Psoas muscle (tissue), 8 donors: ENCODE results near the gene HTT. TPM values are rescaled to one million over a fixed set of nuclear protein-coding genes. Genes with fewer than 3 reads are reported as not detected.

Experiments used
- ATAC-seq, 4 donors: fragments of 200-7000 bp; cut with Tn5 transposase; one replicate each; pipeline ENCODE4 v1.9.1; 2020; ENCODE audit warnings: moderate library complexity in 3 of 4, mild to moderate bottlenecking in 2 of 4
- DNase-seq, 2 donors: peaks; one replicate each; pipeline ENCODE4 v3.0.0-alpha.2; 2020
- H3K27ac ChIP-seq: fragments of 200-600 bp; one replicate; pipeline ENCODE4 v1.8.0; 2022
- H3K27me3 ChIP-seq, 3 donors: fragments of 200-600 bp in 1 of 3; one replicate each; pipeline versions ENCODE4 v1.6.1 to v1.8.0; 2013 to 2022; ENCODE audit warnings: low read length in 2 of 3, mild to moderate bottlenecking in 2 of 3, moderate library complexity in 1 of 3; ENCODE audit not compliant: insufficient read depth in 3 of 3
- H3K36me3 ChIP-seq, 2 donors: fragments of 200-600 bp in 1 of 2; one replicate each; pipeline versions ENCODE4 v1.6.1 to v1.8.0; 2013 to 2022; ENCODE audit warnings: low read depth in 1 of 2, mild to moderate bottlenecking in 1 of 2, moderate library complexity in 1 of 2; ENCODE audit not compliant: insufficient read depth in 1 of 2
- H3K4me1 ChIP-seq: fragments of 200-600 bp; one replicate; pipeline ENCODE4 v1.8.0; 2022
- H3K4me3 ChIP-seq: fragments of 200-600 bp; one replicate; pipeline ENCODE4 v1.8.0; 2022; ENCODE audit warnings: mild to moderate bottlenecking
- H3K9me3 ChIP-seq: fragments of 200-600 bp; one replicate; pipeline ENCODE4 v1.8.0; 2022
- WGBS, 3 donors: extraction: QIAGEN DNeasy Blood & Tissue Kit; methylation state at CpG; one replicate each; pipeline versions ENCODE4 v1.1.6 to v1.1.7; 2013; 5-methylcytosine and 5-hydroxymethylcytosine counted together
- intact Hi-C, 2 donors: fragments of 100-400 bp; cut with DNase I; formaldehyde crosslinking; loops; one replicate each; pipeline versions ENCODE4 v1.11.0 to v1.14.2; 2022
- polyA plus RNA-seq, 3 donors: library from polyadenylated mRNA; stranded (reverse); fragments of 200-250 nt; gene quantifications; one replicate each; pipeline ENCODE4 v1.2.3, GENCODE V29; 2013
- total RNA-seq, 4 donors: library from RNA; stranded (reverse); fragmentation: NEBNext Ultra II Directional in 2 of 4; extraction: Animal tissue kit (Norgen Biotek cat#: 25700) in 2 of 4; gene quantifications; one replicate each; pipeline versions ENCODE4 v1.2.1 to v1.2.4, GENCODE V29; 2021 to 2023
- TF ChIP-seq, protein P1 (sequence below): fragments of 200-600 bp; IDR thresholded peaks from one replicate; pipeline ENCODE4 v1.8.0; 2022; ENCODE audit warnings: antibody characterized with exemption
- donor health status: healthy with polysubstance abuse.
- donor health status: DM: no; HTN: no; CAD: no; lungs with moderate emphysema.
- donor health status: Bipolar disorder and iron deficiency.
- donor health status: healthy.
- donor health status: DM: yes; HTN: yes; CAD: no.
- donor health status: DM: no; HTN: no; CAD: no.
- donor health status: DM: no; HTN: no; CAD: no.
- donor health status: DM: yes; HTN: yes; CAD: no.

HTT gene
- total and polyA plus RNA-seq, 7 donors = 6.7 to 39.9 (median 29.6) TPM

DNA sequence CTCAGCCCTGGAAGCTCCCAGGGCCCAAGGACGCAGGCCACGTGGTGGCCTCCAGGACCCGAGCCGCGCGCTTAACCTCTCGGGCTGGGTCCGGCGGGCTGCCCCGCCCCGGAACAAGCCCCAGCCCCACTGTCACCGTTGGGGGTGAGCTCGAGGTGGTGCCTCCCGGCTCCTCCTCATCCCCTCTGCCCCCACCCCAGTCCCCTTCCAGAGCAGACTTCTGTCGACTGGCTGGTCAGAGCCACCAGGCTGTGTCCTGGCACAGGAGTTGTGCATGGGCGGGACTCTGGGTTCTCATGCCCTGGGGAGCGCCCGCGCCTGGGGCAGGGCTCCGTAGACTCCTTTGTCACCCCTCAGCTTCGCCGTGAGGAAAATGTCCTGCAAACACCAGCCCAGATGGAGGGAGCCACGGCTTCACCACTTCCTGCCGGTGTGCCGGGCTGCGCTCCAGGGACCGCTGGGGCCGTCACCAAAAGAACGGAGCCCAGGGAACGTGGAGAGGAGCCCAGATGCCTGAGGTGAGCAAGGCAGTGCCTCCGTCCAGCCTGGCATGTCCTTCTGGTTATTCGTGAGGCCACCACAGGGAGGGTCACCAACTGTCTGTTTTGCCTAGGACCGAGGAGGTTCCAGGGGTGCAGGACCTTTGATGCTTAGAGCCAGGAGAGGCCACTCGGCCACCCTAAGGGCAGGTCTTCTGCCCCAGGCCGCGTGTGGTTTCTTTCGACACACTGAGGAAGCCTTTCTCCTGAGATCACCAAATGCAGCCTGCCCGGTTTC is 211.3 kb downstream of the HTT start:
- Histone ChIP-seq H3K4me3 (peak overlapping the region; percentile 35), H3K27me3 (no peaks in the 10 kb centered on the region), H3K9me3 (no peaks in the 10 kb centered on the region), H3K4me1 (peaks cover 25% of the 10 kb centered on the region), H3K36me3 (no peaks in the 10 kb centered on the region), H3K27ac (peak overlapping the region; percentile 72)
- TF ChIP-seq, protein P1, sequence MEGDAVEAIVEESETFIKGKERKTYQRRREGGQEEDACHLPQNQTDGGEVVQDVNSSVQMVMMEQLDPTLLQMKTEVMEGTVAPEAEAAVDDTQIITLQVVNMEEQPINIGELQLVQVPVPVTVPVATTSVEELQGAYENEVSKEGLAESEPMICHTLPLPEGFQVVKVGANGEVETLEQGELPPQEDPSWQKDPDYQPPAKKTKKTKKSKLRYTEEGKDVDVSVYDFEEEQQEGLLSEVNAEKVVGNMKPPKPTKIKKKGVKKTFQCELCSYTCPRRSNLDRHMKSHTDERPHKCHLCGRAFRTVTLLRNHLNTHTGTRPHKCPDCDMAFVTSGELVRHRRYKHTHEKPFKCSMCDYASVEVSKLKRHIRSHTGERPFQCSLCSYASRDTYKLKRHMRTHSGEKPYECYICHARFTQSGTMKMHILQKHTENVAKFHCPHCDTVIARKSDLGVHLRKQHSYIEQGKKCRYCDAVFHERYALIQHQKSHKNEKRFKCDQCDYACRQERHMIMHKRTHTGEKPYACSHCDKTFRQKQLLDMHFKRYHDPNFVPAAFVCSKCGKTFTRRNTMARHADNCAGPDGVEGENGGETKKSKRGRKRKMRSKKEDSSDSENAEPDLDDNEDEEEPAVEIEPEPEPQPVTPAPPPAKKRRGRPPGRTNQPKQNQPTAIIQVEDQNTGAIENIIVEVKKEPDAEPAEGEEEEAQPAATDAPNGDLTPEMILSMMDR = no peak
- WGBS, 3 donors = 55 to 63% (median 59%) methylated on average over 29 to 38 of the region's 38 CpGs
- intact Hi-C loops = no loop called here
- DNase-seq (peak; percentile 55 to 72), ATAC-seq (peak; percentile 72 to 82 (median 75))

DNA sequence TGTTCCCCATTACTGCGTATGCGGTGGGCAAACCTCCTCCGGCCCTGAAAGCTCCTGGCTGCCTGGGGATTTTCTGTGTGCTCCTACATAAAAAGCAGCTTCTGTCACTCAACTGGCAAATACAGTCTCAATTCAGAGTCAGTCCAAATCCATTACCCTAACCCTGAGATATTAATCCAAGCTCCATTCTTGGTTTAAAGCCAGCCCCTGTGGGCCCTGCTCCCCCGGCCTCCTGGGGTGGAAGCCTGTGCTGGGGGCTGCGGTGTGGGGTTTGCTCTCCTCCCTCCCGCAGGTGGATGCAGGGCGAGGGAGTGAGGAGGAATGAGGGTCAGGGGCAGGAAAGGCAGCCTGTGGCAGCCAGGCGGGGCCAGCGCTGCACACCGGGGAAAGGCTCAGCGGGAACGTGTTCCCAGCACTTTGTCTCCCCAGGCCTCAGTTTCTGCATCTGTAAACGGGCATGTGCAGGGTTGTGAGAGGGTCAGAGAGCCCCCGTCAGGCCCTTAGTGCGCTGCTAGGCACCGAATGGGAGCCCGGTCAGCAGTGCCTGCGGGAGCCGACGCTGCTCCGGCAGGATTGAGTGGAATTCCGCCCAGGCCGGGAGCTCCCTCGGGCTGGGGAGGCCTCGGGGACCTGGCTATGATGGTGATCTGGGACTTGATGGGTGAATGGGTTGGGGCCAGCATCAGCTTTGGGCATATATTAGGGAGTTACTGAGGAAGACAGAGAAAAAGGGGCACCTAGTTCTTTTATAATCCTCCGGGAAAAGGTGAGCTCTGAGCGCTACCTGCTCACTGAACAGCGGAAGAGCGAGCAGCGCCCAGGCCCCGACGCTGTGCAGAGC is 212.1 kb downstream of the HTT start:
- H3K4me1 ChIP-seq = peaks cover 33% of the 10 kb centered on the region
- 74 to 80% (median 79%) methylated on average over 32 of the region's 32 CpGs for WGBS, 3 donors

DNA sequence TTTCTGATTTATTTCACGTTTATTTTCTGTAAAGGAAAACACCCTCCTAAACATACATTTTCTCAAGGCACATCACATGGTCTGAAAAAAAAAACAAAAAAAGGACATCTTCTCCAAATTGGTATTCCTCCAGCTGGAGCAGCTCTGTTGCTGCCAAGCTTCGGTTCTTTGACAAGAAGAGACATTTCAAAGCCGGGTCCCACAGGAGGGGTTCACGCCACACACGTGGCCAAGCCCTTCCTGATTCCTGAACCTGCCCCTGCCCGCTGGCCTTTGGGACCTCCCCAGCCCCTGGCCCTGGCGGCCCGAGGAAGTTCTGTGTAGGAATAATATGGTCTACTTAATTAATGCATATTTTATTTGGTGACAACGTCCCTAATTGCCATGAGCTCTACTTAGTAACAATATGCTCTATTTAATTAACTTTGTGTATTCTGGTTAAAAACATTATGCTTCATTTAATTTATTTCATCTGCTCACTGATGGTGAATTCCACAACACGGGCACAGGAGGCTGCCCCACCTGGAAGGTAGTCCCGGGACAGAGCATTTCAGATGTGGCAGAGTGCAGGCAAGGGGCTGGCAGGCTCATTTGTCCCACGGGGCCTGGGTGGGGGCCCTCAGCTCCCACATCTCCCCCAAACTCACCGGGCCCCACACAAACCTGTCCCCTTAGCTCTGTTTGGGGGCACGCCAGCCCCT is 212.9 kb downstream of the HTT start:
- 48 to 57% (median 55%) methylated on average over 14 of the region's 14 CpGs for WGBS, 3 donors
- H3K4me1 ChIP-seq = peaks cover 37% of the 10 kb centered on the region
- TF ChIP-seq, protein P1 = no peak
- H3K4me3 ChIP-seq = no peak overlapping the region
- ATAC-seq = no peak
- H3K36me3 ChIP-seq = no peaks in the 10 kb centered on the region
- no peak overlapping the region for H3K27ac ChIP-seq
- intact Hi-C loops = no loop called here
- DNase-seq = peak in 1 of 2 donors; percentile 9
- H3K9me3 ChIP-seq = no peaks in the 10 kb centered on the region
- no peaks in the 10 kb centered on the region for H3K27me3 ChIP-seq

More for the DNA sequence above, 212.1 kb downstream of the HTT start:
- no peak for DNase-seq
- Histone ChIP-seq H3K27ac (peak overlapping the region; percentile 72), H3K36me3 (no peaks in the 10 kb centered on the region), H3K4me3 (peak overlapping the region; percentile 35), H3K9me3 (no peaks in the 10 kb centered on the region), H3K27me3 (no peaks in the 10 kb centered on the region)
- intact Hi-C loops = no loop called here
- no peak for ATAC-seq
- TF ChIP-seq, protein P1 = no peak

DNA sequence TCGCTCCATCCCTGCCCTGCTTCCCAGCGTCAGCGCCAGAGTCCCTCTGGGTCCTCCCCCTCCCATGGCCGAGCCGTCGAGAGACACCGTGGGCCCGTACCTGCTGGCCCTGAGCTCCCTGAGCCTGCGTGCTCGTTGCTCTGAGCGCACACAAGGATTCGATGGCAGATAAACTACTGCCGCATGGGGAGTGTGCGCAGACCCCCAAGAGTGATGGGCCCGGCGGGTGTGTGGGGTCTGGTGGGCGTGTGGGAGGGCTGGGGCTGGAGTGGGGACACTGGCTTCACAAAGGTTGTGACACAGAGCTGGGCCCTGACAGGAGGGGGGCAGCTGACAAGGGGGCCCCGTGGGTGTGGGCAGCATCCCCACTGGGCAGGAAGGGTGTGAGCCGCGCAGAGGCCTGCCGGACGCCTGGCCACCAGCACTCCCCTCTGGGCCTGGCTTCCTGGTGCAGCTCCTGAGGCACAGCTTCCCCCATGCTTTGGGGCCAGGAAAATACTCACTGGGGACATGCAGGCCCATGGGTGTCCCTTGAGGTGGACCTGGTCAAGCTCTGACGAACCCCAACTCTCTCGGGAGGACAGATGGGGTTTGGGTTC is 213.6 kb downstream of the HTT start:
- no peak for ATAC-seq
- H3K27ac ChIP-seq = no peak overlapping the region
- DNase-seq = no peak

More for the DNA sequence above, 213.6 kb downstream of the HTT start:
- Histone ChIP-seq H3K4me1 (peaks cover 37% of the 10 kb centered on the region), H3K9me3 (no peaks in the 10 kb centered on the region), H3K27me3 (no peaks in the 10 kb centered on the region), H3K36me3 (no peaks in the 10 kb centered on the region), H3K4me3 (no peak overlapping the region)
- TF ChIP-seq, protein P1 = no peak
- 65 to 69% (median 68%) methylated on average over 24 of the region's 24 CpGs for WGBS, 3 donors
- intact Hi-C loops = no loop called here
